Activated CD8-positive, alpha-beta memory T cell treated with anti-CD3 and anti-CD28 coated beads, Interleukin-2, amount 50 U/mL, for 4 hours (primary cell): ENCODE measurements around the gene ABCC5.

Source experiments
- DNase-seq: peaks from one replicate; pipeline ENCODE4 v3.0.0-alpha.2; 2020

The ABCC5 gene

GRCh38 chr3:183968666-183969245 lies 48.9 kb downstream of the ABCC5 start:
- no peak for DNase-seq

GRCh38 chr3:183967693-183968092 lies 50.0 kb downstream of the ABCC5 start:
- no peak for DNase-seq

GRCh38 chr3:183966361-183966791 lies 51.3 kb downstream of the ABCC5 start:
- no peak for DNase-seq

- DNase-seq, result no peak
Measured at GRCh38 chr3:183962807-183963206, 54.9 kb downstream of the ABCC5 start.

GRCh38 chr3:183959214-183959613 lies 58.5 kb downstream of the ABCC5 start:
- no peak for DNase-seq

- no peak for DNase-seq
Measured at GRCh38 chr3:183958775-183959174, 58.9 kb downstream of the ABCC5 start.

GRCh38 chr3:183958226-183958625 lies 59.5 kb downstream of the ABCC5 start:
- DNase-seq, result no peak

- DNase-seq, result no peak
Measured at GRCh38 chr3:183954875-183955274, 62.8 kb downstream of the ABCC5 start.

- DNase-seq, result no peak
Measured at GRCh38 chr3:183953471-183954070, 64.1 kb downstream of the ABCC5 start.

GRCh38 chr3:183951459-183951858 lies 66.2 kb downstream of the ABCC5 start:
- DNase-seq, result no peak

- DNase-seq, result no peak
Measured at GRCh38 chr3:183949690-183950089, 68.0 kb downstream of the ABCC5 start.

- DNase-seq, result no peak
Measured at GRCh38 chr3:183946037-183946436, 71.6 kb downstream of the ABCC5 start.

- no peak for DNase-seq
Measured at GRCh38 chr3:183944775-183945174, 72.9 kb downstream of the ABCC5 start.

- DNase-seq, result no peak
Measured at GRCh38 chr3:183943739-183944138, 73.9 kb downstream of the ABCC5 start.

- no peak for DNase-seq
Measured at GRCh38 chr3:183941216-183941615, 76.5 kb downstream of the ABCC5 start.

GRCh38 chr3:183937601-183938286 lies 79.9 kb downstream of the ABCC5 start:
- no peak for DNase-seq

GRCh38 chr3:183933160-183933559 lies 84.5 kb downstream of the ABCC5 start:
- no peak for DNase-seq

GRCh38 chr3:183931881-183932280 lies 85.8 kb downstream of the ABCC5 start:
- DNase-seq, result no peak

GRCh38 chr3:183930086-183930485 lies 87.6 kb downstream of the ABCC5 start:
- no peak for DNase-seq

- DNase-seq, result no peak
Measured at GRCh38 chr3:183927059-183927458, 90.6 kb downstream of the ABCC5 start.

- DNase-seq, result no peak
Measured at GRCh38 chr3:183924956-183925355, 92.7 kb downstream of the ABCC5 start.

GRCh38 chr3:183924543-183924942 lies 93.1 kb downstream of the ABCC5 start:
- no peak for DNase-seq

GRCh38 chr3:183922421-183922820 lies 95.3 kb downstream of the ABCC5 start:
- DNase-seq, result no peak

- DNase-seq, result no peak
Measured at GRCh38 chr3:183921096-183921495, 96.6 kb downstream of the ABCC5 start.

GRCh38 chr3:183920416-183920815 lies 97.3 kb downstream of the ABCC5 start:
- no peak for DNase-seq
